Measurements from ENCODE around the gene ZNF620. TPM values are rescaled to one million over a fixed set of nuclear protein-coding genes. Genes with fewer than 3 reads are reported as not detected.

The ZNF620 gene
- total and polyA plus RNA-seq, 5 donors from 2014 or later, result 2.4 to 4.5 (median 2.9) TPM

DNA sequence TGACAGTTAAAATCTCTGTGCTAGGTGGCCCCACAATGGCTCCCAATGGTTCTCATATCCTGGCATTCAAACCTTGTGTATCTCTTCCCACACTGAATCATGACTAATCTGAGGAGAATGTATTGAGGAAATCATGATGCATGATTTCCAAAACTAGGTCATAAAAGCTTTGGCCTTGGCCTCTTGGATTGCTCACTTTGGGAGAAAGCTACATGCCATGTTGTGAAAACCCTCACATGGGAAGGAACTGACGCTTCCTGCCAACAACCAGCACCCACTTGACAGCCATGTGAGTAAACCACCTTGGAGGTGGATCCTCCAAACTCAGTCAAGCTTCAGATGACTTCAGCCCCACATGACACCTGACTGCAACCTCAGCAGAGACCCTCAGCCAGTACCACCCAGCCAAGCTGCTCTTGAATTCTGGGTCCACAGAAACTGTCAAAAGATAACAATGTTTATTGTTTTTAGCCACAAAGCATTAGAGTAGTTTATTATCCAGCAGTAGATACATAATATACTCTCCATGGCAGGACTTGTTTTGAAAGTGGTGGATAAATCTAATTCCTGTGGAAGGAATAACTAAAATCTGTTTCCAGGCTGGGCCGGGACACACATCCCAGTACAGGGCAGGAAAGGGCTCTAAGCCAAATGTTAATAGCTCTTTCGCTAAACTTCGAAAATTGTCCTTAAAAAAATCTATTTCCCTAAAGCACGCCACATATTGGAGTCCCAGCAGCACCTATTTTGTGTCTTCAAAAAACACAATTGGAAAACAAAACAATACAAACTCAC is 1.0 kb upstream of the ZNF620 start:
- H3K9me3 Mint-ChIP-seq, result peaks cover 0 to 1% (median 0%) of the 10 kb centered on the region in 7 donors
- peaks cover under 1% of the 10 kb centered on the region for H3K36me3 Mint-ChIP-seq
- H3K36me3 ChIP-seq (ENCODE audit: control insufficient read depth, insufficient read depth, low read length), result no peaks in the 10 kb centered on the region
- H3K27me3 Mint-ChIP-seq, result no peaks in the 10 kb centered on the region
- ATAC-seq (ENCODE audit: low read depth in 2 of 2), result no peak
- no peak overlapping the region for H3K4me3 ChIP-seq (ENCODE audit: low read depth, low read length)
- no peaks in the 10 kb centered on the region for H3K9me3 ChIP-seq (ENCODE audit: control insufficient read depth in 2 of 2, low read length in 2 of 2)
- peak overlapping the region; percentile 95 to 98 (median 96) for H3K4me3 Mint-ChIP-seq
- H3K27ac Mint-ChIP-seq, result peak overlapping the region in 2 of 3 donors; percentile 91 to 92
- DNase-seq, result no peak
- peaks cover 11% of the 10 kb centered on the region for H3K4me1 ChIP-seq (ENCODE audit: control insufficient read depth, insufficient read depth, low read length, poor library complexity, severe bottlenecking)
- no peak overlapping the region for H3K27ac ChIP-seq (ENCODE audit: insufficient read depth, low read length, poor library complexity, severe bottlenecking)
- peaks cover 4 to 23% (median 12%) of the 10 kb centered on the region in 4 donors for H3K4me1 Mint-ChIP-seq
- H3K27me3 ChIP-seq (ENCODE audit: control insufficient read depth, insufficient read depth, low read length), result no peaks in the 10 kb centered on the region

DNA sequence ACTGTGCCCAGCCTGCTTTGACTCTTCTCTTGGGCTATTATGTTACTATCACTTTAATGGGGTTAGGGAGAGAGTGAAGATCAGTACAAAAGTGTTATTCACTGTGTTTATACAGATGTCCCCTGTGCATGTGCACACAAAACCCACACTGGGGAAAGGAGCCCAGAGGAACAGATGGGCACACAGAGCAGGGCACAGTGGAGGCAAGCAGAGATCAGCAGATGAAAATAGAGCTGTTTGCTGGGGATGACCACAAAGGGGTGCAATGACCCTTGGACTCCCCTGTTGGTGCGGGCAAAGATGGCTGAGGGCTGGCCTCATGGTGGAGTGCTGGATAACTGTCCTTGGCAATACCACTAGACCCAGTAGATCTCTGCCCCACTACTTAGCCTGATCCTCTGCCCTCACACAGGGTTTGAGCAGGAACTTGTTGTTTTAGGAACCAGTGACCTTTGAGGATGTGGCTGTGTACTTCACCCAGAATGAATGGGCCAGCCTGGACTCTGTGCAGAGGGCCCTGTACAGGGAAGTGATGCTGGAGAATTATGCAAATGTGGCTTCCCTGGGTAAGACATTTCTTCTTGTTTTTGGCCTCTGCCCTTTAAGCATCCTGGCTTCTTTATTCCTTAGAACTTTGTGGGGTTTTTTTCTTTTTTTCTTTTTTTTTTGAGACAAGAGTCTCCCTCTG is 5.3 kb downstream of the ZNF620 start:
- Histone ChIP-seq H3K27ac (ENCODE audit: insufficient read depth, low read length, poor library complexity, severe bottlenecking) (no peak overlapping the region), H3K27me3 (ENCODE audit: control insufficient read depth, insufficient read depth, low read length) (no peaks in the 10 kb centered on the region), H3K4me1 (ENCODE audit: control insufficient read depth, insufficient read depth, low read length, poor library complexity, severe bottlenecking) (peaks cover 6% of the 10 kb centered on the region), H3K36me3 (ENCODE audit: control insufficient read depth, insufficient read depth, low read length) (no peaks in the 10 kb centered on the region), H3K9me3 (ENCODE audit: control insufficient read depth in 2 of 2, low read length in 2 of 2) (no peaks in the 10 kb centered on the region), H3K4me3 (ENCODE audit: low read depth, low read length) (no peak overlapping the region)
- H3K36me3 Mint-ChIP-seq, result peaks cover 21% of the 10 kb centered on the region
- H3K27ac Mint-ChIP-seq, result peak overlapping the region in 1 of 3 donors; percentile 5
- no peaks in the 10 kb centered on the region for H3K9me3 Mint-ChIP-seq
- H3K27me3 Mint-ChIP-seq, result no peaks in the 10 kb centered on the region
- ATAC-seq (ENCODE audit: low read depth in 2 of 2) (no peak), DNase-seq (no peak)
- H3K4me3 Mint-ChIP-seq, result no peak overlapping the region
- H3K4me1 Mint-ChIP-seq, result peaks cover 4 to 11% (median 8%) of the 10 kb centered on the region in 4 donors

DNA sequence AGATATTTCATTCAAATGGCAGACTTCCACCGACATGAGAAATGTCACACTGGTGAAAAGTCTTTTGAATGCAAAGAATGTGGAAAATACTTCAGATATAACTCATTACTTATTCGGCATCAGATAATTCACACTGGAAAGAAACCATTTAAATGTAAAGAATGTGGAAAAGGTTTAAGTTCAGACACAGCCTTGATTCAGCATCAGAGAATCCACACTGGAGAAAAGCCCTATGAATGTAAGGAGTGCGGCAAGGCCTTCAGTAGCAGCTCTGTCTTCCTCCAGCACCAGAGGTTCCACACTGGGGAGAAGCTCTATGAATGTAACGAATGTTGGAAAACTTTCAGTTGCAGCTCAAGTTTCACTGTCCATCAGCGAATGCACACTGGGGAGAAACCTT is 10.4 kb downstream of the ZNF620 start:
- Mint-ChIP-seq H3K27ac (no peak overlapping the region), H3K27me3 (no peaks in the 10 kb centered on the region), H3K36me3 (peaks cover 18% of the 10 kb centered on the region), H3K4me1 (no peaks in the 10 kb centered on the region), H3K9me3 (no peaks in the 10 kb centered on the region), H3K4me3 (no peak overlapping the region)
- ATAC-seq (ENCODE audit: low read depth in 2 of 2) (no peak), DNase-seq (no peak)
- Histone ChIP-seq H3K4me1 (ENCODE audit: control insufficient read depth, insufficient read depth, low read length, poor library complexity, severe bottlenecking) (no peaks in the 10 kb centered on the region), H3K27ac (ENCODE audit: insufficient read depth, low read length, poor library complexity, severe bottlenecking) (no peak overlapping the region), H3K36me3 (ENCODE audit: control insufficient read depth, insufficient read depth, low read length) (no peaks in the 10 kb centered on the region), H3K4me3 (ENCODE audit: low read depth, low read length) (no peak overlapping the region), H3K9me3 (ENCODE audit: control insufficient read depth in 2 of 2, low read length in 2 of 2) (no peaks in the 10 kb centered on the region), H3K27me3 (ENCODE audit: control insufficient read depth, insufficient read depth, low read length) (no peaks in the 10 kb centered on the region)

DNA sequence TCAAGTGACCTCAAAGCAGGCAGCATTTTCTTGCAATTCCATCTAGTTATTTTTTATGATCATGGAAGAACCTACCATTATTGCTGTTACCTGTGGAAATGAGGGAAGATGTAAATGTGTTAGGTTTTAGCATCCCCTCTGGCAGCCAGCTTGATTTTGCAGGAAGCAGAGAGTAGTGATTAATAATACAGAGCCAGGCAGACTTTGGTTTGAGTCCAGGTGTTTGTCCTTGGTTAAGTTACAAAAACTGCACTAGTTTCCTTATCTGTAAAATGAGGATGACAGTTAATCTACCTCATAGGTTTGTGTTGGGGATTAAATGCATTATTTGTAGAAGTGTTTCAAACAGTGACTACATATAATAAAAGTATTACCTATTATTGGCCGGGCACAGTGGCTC is 12.2 kb downstream of the ZNF620 start:
- Histone ChIP-seq H3K36me3 (ENCODE audit: control insufficient read depth, insufficient read depth, low read length) (no peaks in the 10 kb centered on the region), H3K27me3 (ENCODE audit: control insufficient read depth, insufficient read depth, low read length) (no peaks in the 10 kb centered on the region), H3K4me1 (ENCODE audit: control insufficient read depth, insufficient read depth, low read length, poor library complexity, severe bottlenecking) (no peaks in the 10 kb centered on the region), H3K4me3 (ENCODE audit: low read depth, low read length) (no peak overlapping the region), H3K9me3 (ENCODE audit: control insufficient read depth in 2 of 2, low read length in 2 of 2) (no peaks in the 10 kb centered on the region), H3K27ac (ENCODE audit: insufficient read depth, low read length, poor library complexity, severe bottlenecking) (no peak overlapping the region)
- no peak overlapping the region for H3K27ac Mint-ChIP-seq
- H3K36me3 Mint-ChIP-seq, result peaks cover 11% of the 10 kb centered on the region
- DNase-seq, result no peak
- peaks cover 0 to 6% (median under 1%) of the 10 kb centered on the region in 4 donors for H3K4me1 Mint-ChIP-seq
- no peaks in the 10 kb centered on the region for H3K27me3 Mint-ChIP-seq
- H3K9me3 Mint-ChIP-seq, result peaks cover 0 to 1% (median 0%) of the 10 kb centered on the region in 7 donors
- H3K4me3 Mint-ChIP-seq, result no peak overlapping the region
- no peak for ATAC-seq (ENCODE audit: low read depth in 2 of 2)

DNA sequence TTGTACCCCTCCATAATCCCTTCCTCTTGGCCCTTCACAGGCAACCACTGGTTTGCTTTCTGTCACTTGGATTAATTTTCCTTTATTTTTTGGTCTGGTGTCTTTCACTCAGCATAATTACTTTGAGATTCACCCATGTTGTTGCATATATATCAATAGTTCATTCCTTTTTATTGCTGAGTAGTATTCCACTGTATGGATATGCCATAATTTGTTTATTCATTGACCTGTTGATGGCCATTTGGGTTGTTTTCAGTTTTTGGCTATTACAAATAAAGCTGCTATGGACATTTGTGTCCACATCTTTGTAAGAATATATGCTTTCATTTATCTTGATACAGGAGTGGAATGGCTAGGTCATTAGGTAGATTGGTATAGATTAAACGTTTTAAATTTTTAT is 13.0 kb downstream of the ZNF620 start:
- H3K4me3 ChIP-seq (ENCODE audit: low read depth, low read length), result no peak overlapping the region
- no peaks in the 10 kb centered on the region for H3K9me3 ChIP-seq (ENCODE audit: control insufficient read depth in 2 of 2, low read length in 2 of 2)
- Mint-ChIP-seq H3K27ac (no peak overlapping the region), H3K27me3 (no peaks in the 10 kb centered on the region), H3K36me3 (peaks cover 11% of the 10 kb centered on the region), H3K9me3 (peaks cover 0 to 1% (median 0%) of the 10 kb centered on the region in 7 donors), H3K4me3 (peak overlapping the region in 1 of 4 donors; percentile 29), H3K4me1 (peaks cover 0 to 9% (median 5%) of the 10 kb centered on the region in 4 donors)
- H3K4me1 ChIP-seq (ENCODE audit: control insufficient read depth, insufficient read depth, low read length, poor library complexity, severe bottlenecking), result peaks cover under 1% of the 10 kb centered on the region
- H3K36me3 ChIP-seq (ENCODE audit: control insufficient read depth, insufficient read depth, low read length), result no peaks in the 10 kb centered on the region
- ATAC-seq (ENCODE audit: low read depth in 2 of 2) (no peak), DNase-seq (no peak)
- no peak overlapping the region for H3K27ac ChIP-seq (ENCODE audit: insufficient read depth, low read length, poor library complexity, severe bottlenecking)
- no peaks in the 10 kb centered on the region for H3K27me3 ChIP-seq (ENCODE audit: control insufficient read depth, insufficient read depth, low read length)

- no peaks in the 10 kb centered on the region for H3K27me3 Mint-ChIP-seq
- H3K9me3 ChIP-seq (ENCODE audit: control insufficient read depth in 2 of 2, low read length in 2 of 2), result no peaks in the 10 kb centered on the region
- peaks cover 12 to 30% (median 21%) of the 10 kb centered on the region in 4 donors for H3K4me1 Mint-ChIP-seq
- no peak overlapping the region for H3K27ac ChIP-seq (ENCODE audit: insufficient read depth, low read length, poor library complexity, severe bottlenecking)
- peaks cover 7% of the 10 kb centered on the region for H3K36me3 Mint-ChIP-seq
- no peaks in the 10 kb centered on the region for H3K36me3 ChIP-seq (ENCODE audit: control insufficient read depth, insufficient read depth, low read length)
- H3K4me3 Mint-ChIP-seq, result peak overlapping the region in 1 of 4 donors; percentile 61
- no peak overlapping the region for H3K27ac Mint-ChIP-seq
- peaks cover 17% of the 10 kb centered on the region for H3K4me1 ChIP-seq (ENCODE audit: control insufficient read depth, insufficient read depth, low read length, poor library complexity, severe bottlenecking)
- ATAC-seq (ENCODE audit: low read depth in 2 of 2) (no peak), DNase-seq (no peak)
- no peaks in the 10 kb centered on the region for H3K27me3 ChIP-seq (ENCODE audit: control insufficient read depth, insufficient read depth, low read length)
- H3K4me3 ChIP-seq (ENCODE audit: low read depth, low read length), result no peak overlapping the region
- H3K9me3 Mint-ChIP-seq, result peaks cover 0 to 1% (median 0%) of the 10 kb centered on the region in 7 donors
These were observed 15.4 kb downstream of the ZNF620 start for GRCh38 chr3:40521254-40521653.

DNA sequence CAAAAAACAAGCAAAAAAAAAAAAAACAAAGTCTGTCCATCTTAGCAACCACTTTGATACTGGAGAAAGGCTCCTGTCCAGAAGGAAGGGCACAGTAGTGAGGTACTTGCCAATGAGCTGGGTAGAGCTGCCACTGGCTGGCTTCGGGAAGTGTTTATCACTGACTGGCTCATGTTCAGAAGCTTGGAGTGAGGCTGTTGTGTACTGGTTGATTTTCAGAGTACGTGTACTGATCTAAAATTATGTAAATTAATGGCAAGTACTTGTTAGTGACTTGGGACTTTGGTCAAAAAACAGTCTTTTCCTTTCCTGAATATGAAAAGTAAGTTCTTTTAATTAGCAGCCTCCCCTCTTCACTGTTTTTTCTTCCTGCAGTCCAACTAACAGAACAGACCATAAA is 17.9 kb downstream of the ZNF620 start:
- Histone ChIP-seq H3K27ac (ENCODE audit: insufficient read depth, low read length, poor library complexity, severe bottlenecking) (no peak overlapping the region), H3K27me3 (ENCODE audit: control insufficient read depth, insufficient read depth, low read length) (no peaks in the 10 kb centered on the region), H3K4me3 (ENCODE audit: low read depth, low read length) (peak overlapping the region; percentile 77), H3K9me3 (ENCODE audit: control insufficient read depth in 2 of 2, low read length in 2 of 2) (no peaks in the 10 kb centered on the region), H3K36me3 (ENCODE audit: control insufficient read depth, insufficient read depth, low read length) (peaks cover 8% of the 10 kb centered on the region), H3K4me1 (ENCODE audit: control insufficient read depth, insufficient read depth, low read length, poor library complexity, severe bottlenecking) (peaks cover 17% of the 10 kb centered on the region)
- H3K27me3 Mint-ChIP-seq, result no peaks in the 10 kb centered on the region
- H3K4me1 Mint-ChIP-seq, result peaks cover 22 to 50% (median 31%) of the 10 kb centered on the region in 4 donors
- peak overlapping the region; percentile 95 to 97 (median 96) for H3K4me3 Mint-ChIP-seq
- H3K27ac Mint-ChIP-seq, result peak overlapping the region; percentile 57 to 95 (median 93)
- DNase-seq (no peak), ATAC-seq (ENCODE audit: low read depth in 2 of 2) (no peak)
- peaks cover 0 to 4% (median 0%) of the 10 kb centered on the region in 7 donors for H3K9me3 Mint-ChIP-seq
- peaks cover 19% of the 10 kb centered on the region for H3K36me3 Mint-ChIP-seq

All from CD4-positive, CD25-positive, alpha-beta regulatory T cell (primary cell).